ENCODE measurements around the gene TAS1R1. TPM values are rescaled to one million over a fixed set of nuclear protein-coding genes. Genes with fewer than 3 reads are reported as not detected.

Gene TAS1R1
- total and polyA plus RNA-seq, 10 of the 15 experiments (the other 5 are each of a cell fraction or from before 2014, with no cell fraction given) = 0.03 to 0.06 (median 0.04) TPM; not detected in 7

- intact Hi-C loops (cut with micrococcal nuclease; ENCODE audit: unreplicated experiment) (no loop called here), in situ Hi-C loops (cut with MboI) (no loop called here)
- ChIA-PET SMC1A (ENCODE audit: uncharacterized antibody, unreplicated experiment) (interaction anchor here (1.1 to 2.9 kb wide), 8 partner anchors 9 to 90 kb away, joined by 3 to 16 read pairs (median 4); partner anchors contain the start of gene THAP3), CTCF (interaction anchor here (0.6 to 4.4 kb wide), 6 partner anchors 19 to 91 kb away, joined by 3 to 29 read pairs (median 4); partner anchors contain the start of genes NOL9, TAS1R1 and THAP3), POLR2A (interaction anchor here (0.5 to 3.9 kb wide), 4 partner anchors 18 to 35 kb away, joined by 4 to 22 read pairs (median 7); partner anchors contain the start of gene KLHL21), RAD21 (ENCODE audit: unreplicated experiment) (interaction anchor here (2.4 to 4.7 kb wide), 2 partner anchors 20 to 26 kb away, joined by 11 to 38 read pairs; partner anchors contain the start of genes KLHL21, NOL9 and TAS1R1)
- Histone ChIP-seq H2AFZ (ENCODE audit: control insufficient read depth, low read depth, low read length) (peak overlapping the region; percentile 70; the same call in 1 of the 2 replicates), H3K79me2 (ENCODE audit: control insufficient read depth, insufficient read depth, low read length) (peaks cover 21% of the 10 kb centered on the region), H3K4me1 (ENCODE audit: control insufficient read depth, insufficient read depth, low read length) (peaks cover 13% of the 10 kb centered on the region), H3K4me3 (peak overlapping the region; percentile 89), H3K27me3 (replicated peaks in 1 of 2; ENCODE audit: control insufficient read depth in 2 of 2, insufficient read depth in 2 of 2, low read length in 1 of 2) (no peaks in the 10 kb centered on the region), H3K4me2 (ENCODE audit: control insufficient read depth, insufficient read depth) (peak overlapping the region; percentile 70), H4K20me1 (ENCODE audit: control insufficient read depth, insufficient read depth) (no peaks in the 10 kb centered on the region), H3K36me3 (ENCODE audit: control insufficient read depth in 2 of 2, insufficient read depth in 2 of 2, low read length in 1 of 2) (no peaks in the 10 kb centered on the region), H3K9me3 (replicated peaks; ENCODE audit: control insufficient read depth, insufficient read depth, low read length) (no peaks in the 10 kb centered on the region), H3K27ac (ENCODE audit: control insufficient read depth, insufficient read depth) (peak overlapping the region; percentile 68), H3K9ac (ENCODE audit: control insufficient read depth, insufficient read depth, low read length) (peak overlapping the region; percentile 85)
- FAIRE-seq = no peak
- 27% methylated on average over 19 of the region's 19 CpGs for WGBS (ENCODE audit: insufficient coverage, insufficient replicate concordance, low lambda C conversion rate, missing lambda C conversion rate)
- no peak for DNase-seq (ENCODE audit: low read depth, low spot score)
- TF ChIP-seq ZBTB4 (CRISPR knock-in tag; IDR thresholded peaks at IDR 0.05) = no peak
- no peak for TF ChIP-seq ATF7 (IDR thresholded peaks at IDR 0.05; ENCODE audit: low read depth)
- TF ChIP-seq MEF2B (IDR thresholded peaks at IDR 0.05; ENCODE audit: partially characterized antibody, poor library complexity, severe bottlenecking) = peak; percentile 21
- TF ChIP-seq CTCF (IDR thresholded peaks at IDR 0.05 in 2 of 3, conservative IDR thresholded peaks at IDR 0.05 in 1 of 3; ENCODE audit: control insufficient read depth in 2 of 3, extremely low read depth in 1 of 3, insufficient read depth in 1 of 3, low read depth in 3 of 3, low read length in 3 of 3) = peak in 2 of 3 experiments; percentile 3 to 8; a peak in 1 of 6 replicates
- no peak for TF ChIP-seq FOS (IDR thresholded peaks at IDR 0.05; ENCODE audit: borderline replicate concordance, extremely low read depth, insufficient read length)
- TF ChIP-seq RELA (IDR thresholded peaks at IDR 0.05; ENCODE audit: borderline replicate concordance, partially characterized antibody) = no peak
- TF ChIP-seq E2F4 (IDR thresholded peaks at IDR 0.05; ENCODE audit: low read depth, low read length) = no peak
- TF ChIP-seq POLR2A (IDR thresholded peaks at IDR 0.05; ENCODE audit: low read depth, low read length) = no peak
- no peak for TF ChIP-seq GATAD2B (conservative IDR thresholded peaks at IDR 0.05; ENCODE audit: low read depth)
- TF ChIP-seq IRF3 (IDR thresholded peaks at IDR 0.05) = no peak
- no peak for TF ChIP-seq FOXM1 (IDR thresholded peaks at IDR 0.05; ENCODE audit: low read depth, low read length)
- TF ChIP-seq NR2F1 (conservative IDR thresholded peaks at IDR 0.05) = no peak
- BruUV-seq (replicated peaks) = no TSS peak
- peak; percentile 3; the same call in 2 of the 3 replicates for ATAC-seq
Observed at GRCh38 chr1:6580593-6581409, 25.7 kb downstream of the TAS1R1 start.

Data from GM12878 (cell line).